Limb (tissue), 2 donors: ENCODE measurements around the gene COPG1.
"Not testable (repeated sequence)": the region's sequence is repeated elsewhere in the genome, so short reads cannot be mapped to it uniquely, and the experiment has no call there.

Source experiments
- DNase-seq, 2 donors: peaks; one replicate each; pipeline ENCODE4 v3.0.0-alpha.2; 2016; ENCODE audit errors: extremely low spot score in 2 of 2

The COPG1 gene, protein sequence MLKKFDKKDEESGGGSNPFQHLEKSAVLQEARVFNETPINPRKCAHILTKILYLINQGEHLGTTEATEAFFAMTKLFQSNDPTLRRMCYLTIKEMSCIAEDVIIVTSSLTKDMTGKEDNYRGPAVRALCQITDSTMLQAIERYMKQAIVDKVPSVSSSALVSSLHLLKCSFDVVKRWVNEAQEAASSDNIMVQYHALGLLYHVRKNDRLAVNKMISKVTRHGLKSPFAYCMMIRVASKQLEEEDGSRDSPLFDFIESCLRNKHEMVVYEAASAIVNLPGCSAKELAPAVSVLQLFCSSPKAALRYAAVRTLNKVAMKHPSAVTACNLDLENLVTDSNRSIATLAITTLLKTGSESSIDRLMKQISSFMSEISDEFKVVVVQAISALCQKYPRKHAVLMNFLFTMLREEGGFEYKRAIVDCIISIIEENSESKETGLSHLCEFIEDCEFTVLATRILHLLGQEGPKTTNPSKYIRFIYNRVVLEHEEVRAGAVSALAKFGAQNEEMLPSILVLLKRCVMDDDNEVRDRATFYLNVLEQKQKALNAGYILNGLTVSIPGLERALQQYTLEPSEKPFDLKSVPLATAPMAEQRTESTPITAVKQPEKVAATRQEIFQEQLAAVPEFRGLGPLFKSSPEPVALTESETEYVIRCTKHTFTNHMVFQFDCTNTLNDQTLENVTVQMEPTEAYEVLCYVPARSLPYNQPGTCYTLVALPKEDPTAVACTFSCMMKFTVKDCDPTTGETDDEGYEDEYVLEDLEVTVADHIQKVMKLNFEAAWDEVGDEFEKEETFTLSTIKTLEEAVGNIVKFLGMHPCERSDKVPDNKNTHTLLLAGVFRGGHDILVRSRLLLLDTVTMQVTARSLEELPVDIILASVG

DNA sequence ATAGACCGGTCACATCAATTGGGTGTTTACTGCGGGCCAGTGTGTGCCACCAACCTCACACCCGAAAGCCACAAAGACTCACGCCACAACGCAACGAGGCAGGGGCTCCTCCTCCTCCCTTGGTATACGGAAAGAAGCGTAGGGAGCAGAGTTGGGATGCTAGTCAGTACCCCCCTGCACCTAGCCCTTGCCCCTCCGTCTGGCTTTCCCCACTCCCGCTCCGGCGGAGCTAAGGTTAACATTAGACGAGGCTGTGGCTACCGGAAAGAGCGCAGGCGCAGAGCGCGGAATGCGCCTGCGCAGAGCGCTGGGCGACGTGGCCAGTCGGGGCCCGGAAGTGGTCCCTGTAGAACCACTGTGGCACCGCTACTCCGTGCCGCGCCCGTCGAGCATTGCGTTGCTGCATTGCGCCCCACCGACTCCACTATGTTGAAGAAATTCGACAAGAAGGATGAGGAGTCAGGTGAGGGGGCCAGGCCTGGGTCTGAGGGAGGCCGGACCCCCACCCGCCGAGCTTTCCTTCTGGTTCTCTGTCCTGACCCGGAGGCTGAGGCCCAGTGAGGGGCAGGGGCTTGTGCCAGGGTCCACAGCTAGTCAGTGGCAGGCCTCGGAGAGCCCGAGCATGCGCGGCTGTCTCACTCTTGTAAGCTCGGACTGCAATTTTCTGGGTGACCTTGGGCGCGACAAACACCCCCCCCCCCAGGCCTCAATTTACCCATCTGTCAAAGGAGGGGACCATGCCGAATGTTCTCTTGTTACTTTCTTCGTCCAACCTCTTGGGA lies at the start of gene COPG1:
Gene COPG1, plus strand, starts transcription at position 323 of the 782 bp plus-strand sequence. Its CDS starts 104 bp downstream, at position 427.
- DNase-seq: peak; percentile 87 to 93

GRCh38 chr3:129204473-129204872 lies 44.9 kb upstream of the COPG1 start:
- no peak for DNase-seq

GRCh38 chr3:129205109-129205832 lies 44.1 kb upstream of the COPG1 start:
- DNase-seq: no peak

DNA sequence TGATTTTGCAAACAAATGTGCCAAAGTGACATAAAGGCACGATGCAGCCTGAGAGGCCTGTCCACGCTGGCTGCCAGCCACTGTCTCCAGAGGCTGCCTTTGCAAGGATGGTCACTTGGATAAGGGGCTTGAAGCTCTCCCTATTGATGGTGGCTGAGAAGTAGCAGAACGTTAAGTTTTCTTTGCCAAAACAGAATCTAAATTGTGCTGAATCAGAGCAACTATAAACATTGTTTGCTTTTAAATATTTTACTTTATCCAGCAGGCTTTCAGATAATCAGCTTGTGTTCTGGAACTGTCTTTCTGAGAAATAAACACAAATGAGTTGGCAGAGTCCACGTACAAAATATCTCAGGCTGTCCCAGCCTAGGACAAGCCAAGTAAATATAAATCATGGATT lies 41.9 kb upstream of the COPG1 start:
- DNase-seq: no peak

GRCh38 chr3:129211345-129211744 lies 38.1 kb upstream of the COPG1 start:
- no peak for DNase-seq

GRCh38 chr3:129211772-129212171 lies 37.6 kb upstream of the COPG1 start:
- peak in 1 of 2 donors; percentile 43 for DNase-seq

GRCh38 chr3:129213238-129213637 lies 36.2 kb upstream of the COPG1 start:
- DNase-seq: no peak

- no peak for DNase-seq
Measured at GRCh38 chr3:129218742-129219141, 30.7 kb upstream of the COPG1 start.

GRCh38 chr3:129224387-129224786 lies 25.0 kb upstream of the COPG1 start:
- not testable (repeated sequence) for DNase-seq

- no peak for DNase-seq
Measured at GRCh38 chr3:129224984-129225393, 24.4 kb upstream of the COPG1 start.

- DNase-seq: no peak
Measured at GRCh38 chr3:129226374-129226773, 23.0 kb upstream of the COPG1 start.

- DNase-seq: no peak
Measured at GRCh38 chr3:129228891-129229585, 20.4 kb upstream of the COPG1 start.

GRCh38 chr3:129230311-129231019 lies 18.9 kb upstream of the COPG1 start:
- no peak for DNase-seq

- DNase-seq: no peak
Measured at GRCh38 chr3:129231331-129232119, 17.9 kb upstream of the COPG1 start.

- no peak for DNase-seq
Measured at GRCh38 chr3:129233538-129233937, 15.9 kb upstream of the COPG1 start.

- no peak for DNase-seq
Measured at GRCh38 chr3:129234441-129234840, 15.0 kb upstream of the COPG1 start.

DNA sequence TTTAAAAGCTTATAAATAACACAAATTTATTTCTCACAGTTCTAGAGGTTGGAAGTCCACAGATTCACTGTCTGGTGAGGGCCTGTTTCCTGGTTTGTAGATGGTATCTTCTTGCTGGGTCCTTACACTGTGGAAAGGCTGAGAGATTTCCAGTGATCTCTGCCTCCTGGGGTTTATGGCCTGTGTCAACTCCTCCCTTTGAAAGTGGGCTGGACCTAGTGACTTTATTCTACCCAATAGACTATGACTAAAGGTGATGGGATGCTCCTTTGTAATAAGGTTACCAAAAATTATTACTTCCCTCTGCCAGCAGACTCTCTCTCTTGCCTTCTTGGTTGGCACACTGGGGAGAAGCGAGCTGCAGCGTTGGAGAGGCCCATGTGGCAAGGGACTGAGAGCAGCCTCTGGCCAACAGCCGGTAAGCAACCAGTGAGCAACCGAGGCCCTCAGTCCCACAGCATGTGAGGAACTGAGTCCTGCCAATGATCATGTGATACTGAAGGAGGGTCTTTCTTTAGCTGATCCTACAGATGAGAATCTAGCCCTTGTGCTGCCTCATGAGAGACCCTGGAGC lies 14.0 kb upstream of the COPG1 start:
- DNase-seq: no peak

DNA sequence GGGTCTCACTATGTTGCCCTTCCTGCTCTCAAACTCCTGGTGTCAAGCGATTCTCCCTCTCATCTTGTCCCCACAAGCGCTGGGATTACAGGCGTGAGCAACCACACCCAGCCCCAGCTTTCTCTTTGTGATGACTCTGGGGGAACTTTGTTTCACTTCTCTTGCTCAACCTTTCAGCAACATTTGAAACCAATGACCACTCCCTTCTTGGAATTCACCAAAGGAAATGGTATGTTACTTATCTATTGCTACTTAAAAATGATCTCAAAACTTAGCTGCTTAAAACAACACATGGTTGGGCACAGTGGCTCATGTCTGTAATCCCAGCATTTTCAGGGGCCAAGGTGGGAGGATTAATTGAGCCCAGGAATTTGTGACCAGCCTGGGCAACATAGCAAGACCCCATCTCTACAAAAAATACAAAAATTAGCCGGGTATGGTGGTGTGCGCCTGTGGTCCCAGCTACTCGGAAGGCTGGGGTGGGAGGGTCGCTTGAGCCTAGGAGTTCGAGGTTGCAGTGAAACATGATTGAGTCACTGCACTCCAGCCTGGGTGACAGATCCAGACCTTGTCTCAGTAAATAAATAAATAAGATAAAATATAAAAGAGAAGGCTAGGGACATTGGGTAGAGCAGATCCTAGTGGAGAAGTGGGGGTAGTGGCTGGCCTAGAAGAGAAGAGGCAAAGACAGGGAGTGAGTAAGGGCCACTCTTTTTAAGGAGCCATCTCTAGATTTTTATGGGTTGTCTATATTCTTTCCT lies 10.3 kb upstream of the COPG1 start:
- DNase-seq: no peak
